CD4-positive, alpha-beta T cell treated with Interferon gamma for 1 hour (primary cell): ENCODE results near the gene RAB34.

Experiments used
- DNase-seq: peaks from one replicate; pipeline ENCODE4 v3.0.0-alpha.2; 2020

The RAB34 gene

GRCh38 chr17:28675490-28675889 lies 42.2 kb downstream of the RAB34 start:
- no peak for DNase-seq

- no peak for DNase-seq
Measured at GRCh38 chr17:28669918-28670317, 47.8 kb downstream of the RAB34 start.

- no peak for DNase-seq
Measured at GRCh38 chr17:28667870-28668269, 49.8 kb downstream of the RAB34 start.

GRCh38 chr17:28665994-28666393 lies 51.7 kb downstream of the RAB34 start:
- no peak for DNase-seq
